ENCODE measurements around the gene ATPAF2.

Gene ATPAF2

GRCh38 chr17:18038861-18039534, at the start of gene ATPAF2, which contains the start of gene GID4:
ATPAF2 (minus strand) TSS chr17:18039168; CDS start chr17:18039013, 155 bp downstream.
GID4 (plus strand) TSS chr17:18039408; CDS start chr17:18039465, 57 bp downstream.
- peak; percentile 100 for DNase-seq

GRCh38 chr17:18087610-18088491, 48.9 kb upstream of the ATPAF2 start, which contains the start of gene DRG2:
DRG2 (plus strand) TSS chr17:18087948; CDS start chr17:18088024, 76 bp downstream.
- peak; percentile 94 for DNase-seq

GRCh38 chr17:18084256-18084655, 45.3 kb upstream of the ATPAF2 start:
- no peak for DNase-seq

GRCh38 chr17:18079543-18079942, 40.6 kb upstream of the ATPAF2 start:
- no peak for DNase-seq

GRCh38 chr17:18076936-18077335, 38.0 kb upstream of the ATPAF2 start:
- no peak for DNase-seq

- no peak for DNase-seq
These were observed 35.8 kb upstream of the ATPAF2 start for GRCh38 chr17:18074566-18075272.

- no peak for DNase-seq
These were observed 32.8 kb upstream of the ATPAF2 start for GRCh38 chr17:18071751-18072150.

- no peak for DNase-seq
These were observed 31.9 kb upstream of the ATPAF2 start for GRCh38 chr17:18070861-18071340.

- DNase-seq: no peak
These were observed 30.1 kb upstream of the ATPAF2 start for GRCh38 chr17:18069101-18069500.

GRCh38 chr17:18066866-18067265, 27.9 kb upstream of the ATPAF2 start:
- DNase-seq: no peak

- no peak for DNase-seq
These were observed 26.6 kb upstream of the ATPAF2 start for GRCh38 chr17:18065546-18065945.

- DNase-seq: no peak
These were observed 25.1 kb upstream of the ATPAF2 start for GRCh38 chr17:18064053-18064452.

GRCh38 chr17:18059283-18059682, 20.3 kb upstream of the ATPAF2 start:
- no peak for DNase-seq

- DNase-seq: no peak
These were observed 17.2 kb upstream of the ATPAF2 start for GRCh38 chr17:18056214-18056613.

- no peak for DNase-seq
These were observed 16.6 kb upstream of the ATPAF2 start for GRCh38 chr17:18055597-18055996.

GRCh38 chr17:18045691-18046350, 6.9 kb upstream of the ATPAF2 start:
- no peak for DNase-seq

- no peak for DNase-seq
These were observed 5.6 kb upstream of the ATPAF2 start for GRCh38 chr17:18044609-18045008.

- DNase-seq: peak; percentile 6
These were observed 4.5 kb upstream of the ATPAF2 start for GRCh38 chr17:18043491-18043890.

GRCh38 chr17:18042983-18043382, 4.0 kb upstream of the ATPAF2 start:
- no peak for DNase-seq

GRCh38 chr17:18041776-18042175, 2.8 kb upstream of the ATPAF2 start:
- DNase-seq: peak; percentile 70

- DNase-seq: no peak
These were observed 1.4 kb upstream of the ATPAF2 start for GRCh38 chr17:18040261-18040858.

All from suppressor macrophage treated with lipopolysaccharide for 4 hours (primary cell).